AG10803 (cell line): Measurements from ENCODE around the gene TROAP.
"Not testable (repeated sequence)": the region's sequence is repeated elsewhere in the genome, so short reads cannot be mapped to it uniquely, and the experiment has no call there.

Experiments
- DNase-seq: peaks from one replicate; pipeline ENCODE4 v3.0.0; 2010; ENCODE audit warnings: low read depth
- H3K4me3 ChIP-seq: 2 replicates; pipeline ENCODE4 v1.5.1; 2011; ENCODE audit warnings: mild to moderate bottlenecking, low read length, control low read depth
- TF ChIP-seq, protein P1 (sequence below): conservative IDR thresholded peaks from 2 replicates; pipeline ENCODE4 v1.5.1; 2011; ENCODE audit warnings: mild to moderate bottlenecking, low read length, control low read depth, inconsistent platforms

The TROAP gene

DNA sequence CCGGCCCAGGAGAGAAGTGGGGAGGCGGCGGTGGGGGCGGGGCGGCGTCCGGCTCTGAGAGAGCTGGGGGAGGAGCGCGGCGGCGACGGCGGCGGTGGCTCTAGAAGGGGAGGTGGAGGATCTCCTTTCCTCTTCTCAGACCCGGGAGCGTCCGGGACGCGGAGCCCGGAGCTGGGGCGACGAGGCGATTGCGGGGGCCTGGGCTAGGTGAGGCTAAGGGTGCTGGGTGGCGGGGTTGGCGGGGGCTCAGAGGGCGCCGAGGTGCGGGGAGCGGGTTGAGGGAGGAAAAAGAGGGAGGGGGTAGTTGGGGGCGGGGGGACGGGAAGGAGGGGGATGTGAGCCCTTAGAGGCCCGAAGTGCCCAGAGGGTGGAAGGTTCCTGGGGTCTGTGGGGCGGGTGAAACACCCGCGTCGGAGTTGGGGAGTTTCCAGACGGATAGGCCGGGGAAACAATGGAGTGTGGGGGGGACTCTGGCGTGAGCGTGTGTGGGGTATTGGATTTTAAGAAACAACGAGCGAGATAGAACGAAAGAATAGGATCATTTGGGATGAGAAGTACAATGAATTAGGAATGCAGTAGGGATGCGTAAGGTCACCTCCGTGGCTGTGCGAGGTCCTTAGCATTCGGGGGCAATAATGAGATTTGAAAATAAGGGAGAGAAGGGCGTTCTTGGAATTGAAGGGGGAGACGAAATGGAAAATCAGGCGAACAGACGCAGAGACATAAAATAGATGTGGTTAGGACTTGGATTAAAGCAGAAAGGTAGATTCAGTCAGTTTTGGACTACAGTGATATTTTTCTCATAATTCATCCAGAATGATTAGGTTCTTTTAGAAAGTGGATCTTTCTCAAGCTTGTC, 44.6 kb downstream of the TROAP start, which contains the start of gene SPATS2:
Gene SPATS2, plus strand, starts transcription at position 82 of the 859 bp plus-strand sequence. CDS start 93,551 bp downstream, outside the sequence.
- H3K4me3 ChIP-seq: peak within 1 kb of the TSS; percentile 84
- no peak for DNase-seq
- TF ChIP-seq, protein P1, sequence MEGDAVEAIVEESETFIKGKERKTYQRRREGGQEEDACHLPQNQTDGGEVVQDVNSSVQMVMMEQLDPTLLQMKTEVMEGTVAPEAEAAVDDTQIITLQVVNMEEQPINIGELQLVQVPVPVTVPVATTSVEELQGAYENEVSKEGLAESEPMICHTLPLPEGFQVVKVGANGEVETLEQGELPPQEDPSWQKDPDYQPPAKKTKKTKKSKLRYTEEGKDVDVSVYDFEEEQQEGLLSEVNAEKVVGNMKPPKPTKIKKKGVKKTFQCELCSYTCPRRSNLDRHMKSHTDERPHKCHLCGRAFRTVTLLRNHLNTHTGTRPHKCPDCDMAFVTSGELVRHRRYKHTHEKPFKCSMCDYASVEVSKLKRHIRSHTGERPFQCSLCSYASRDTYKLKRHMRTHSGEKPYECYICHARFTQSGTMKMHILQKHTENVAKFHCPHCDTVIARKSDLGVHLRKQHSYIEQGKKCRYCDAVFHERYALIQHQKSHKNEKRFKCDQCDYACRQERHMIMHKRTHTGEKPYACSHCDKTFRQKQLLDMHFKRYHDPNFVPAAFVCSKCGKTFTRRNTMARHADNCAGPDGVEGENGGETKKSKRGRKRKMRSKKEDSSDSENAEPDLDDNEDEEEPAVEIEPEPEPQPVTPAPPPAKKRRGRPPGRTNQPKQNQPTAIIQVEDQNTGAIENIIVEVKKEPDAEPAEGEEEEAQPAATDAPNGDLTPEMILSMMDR: no peak

DNA sequence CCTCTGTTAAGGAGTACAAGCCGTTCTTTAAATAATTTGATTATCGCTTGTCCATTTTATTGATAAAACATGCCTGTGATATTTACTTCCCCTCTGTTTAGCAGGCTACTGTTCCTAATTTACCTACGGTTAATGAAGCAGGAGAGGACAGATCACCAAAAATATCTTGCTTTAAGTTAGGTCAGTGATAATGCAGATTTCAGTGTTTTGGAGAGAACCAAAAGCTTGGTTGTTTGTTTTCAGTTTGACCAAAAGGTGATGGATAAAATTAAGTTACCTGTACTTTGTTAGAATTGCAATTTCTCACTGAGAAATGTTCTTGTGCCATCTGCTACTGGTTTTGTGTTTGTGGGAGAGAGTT, 45.2 kb downstream of the TROAP start:
- DNase-seq: no peak

DNA sequence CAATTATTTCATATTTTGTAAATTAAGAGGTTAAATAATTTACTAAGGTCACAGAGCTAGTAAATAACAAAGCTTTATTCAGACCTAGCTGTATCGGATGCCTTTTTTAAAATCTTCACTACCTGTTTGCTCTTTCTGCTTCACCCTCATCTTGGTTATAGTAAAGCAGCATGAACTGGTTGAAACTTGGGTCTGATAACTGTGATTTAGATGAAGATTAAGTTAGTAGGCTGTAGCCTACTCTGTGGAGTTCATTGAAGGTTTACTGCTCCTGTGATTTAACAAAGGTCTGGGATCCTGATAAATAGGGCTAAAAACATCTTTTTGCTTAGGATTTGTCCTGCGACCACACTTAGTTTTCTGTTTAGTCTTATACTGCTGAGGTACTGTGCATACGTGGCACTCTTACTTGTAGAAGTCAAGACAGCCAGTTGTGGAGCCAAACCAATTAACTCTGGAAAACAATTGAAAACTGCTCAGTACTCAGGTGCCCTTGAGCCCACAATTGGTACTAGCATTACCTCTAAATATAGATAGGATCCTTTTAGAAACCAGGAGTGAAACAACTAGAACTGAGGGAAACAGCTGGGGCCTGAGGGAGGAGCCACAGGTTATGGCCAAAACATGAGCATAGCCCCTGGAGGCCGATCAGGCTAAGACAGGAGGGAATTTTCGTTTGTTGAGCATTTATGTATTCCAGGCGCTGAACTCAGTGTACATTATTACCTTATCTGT, 46.5 kb downstream of the TROAP start:
- H3K4me3 ChIP-seq: peak overlapping the region; percentile 19
- DNase-seq: peak; percentile 49

More for the DNA sequence above, 45.2 kb downstream of the TROAP start:
- peak overlapping the region; percentile 84 for H3K4me3 ChIP-seq
- TF ChIP-seq, protein P1: no peak

DNA sequence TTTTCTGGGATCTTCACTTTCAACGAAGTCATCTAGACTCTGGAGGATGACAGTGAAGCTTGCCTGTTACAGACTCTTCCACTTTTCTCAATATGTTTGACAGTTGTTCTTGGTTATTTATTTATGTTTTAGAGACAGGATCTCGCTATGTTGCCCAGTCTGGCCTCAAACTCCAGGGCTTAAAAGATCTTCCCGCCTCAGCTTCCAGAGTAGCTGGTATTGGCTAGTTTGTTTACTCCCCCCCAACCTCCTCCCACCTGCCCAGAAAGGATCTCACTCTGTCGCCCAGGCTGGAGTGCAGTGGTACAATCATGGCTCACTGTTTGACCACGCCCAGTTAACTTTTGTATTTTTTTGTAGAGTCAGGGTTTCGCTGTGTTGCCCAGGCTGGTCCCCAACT, 47.5 kb downstream of the TROAP start:
- TF ChIP-seq, protein P1: no peak
- H3K4me3 ChIP-seq: no peak overlapping the region
- no peak for DNase-seq

More for the DNA sequence above, 46.5 kb downstream of the TROAP start:
- TF ChIP-seq, protein P1: peak; percentile 61

DNA sequence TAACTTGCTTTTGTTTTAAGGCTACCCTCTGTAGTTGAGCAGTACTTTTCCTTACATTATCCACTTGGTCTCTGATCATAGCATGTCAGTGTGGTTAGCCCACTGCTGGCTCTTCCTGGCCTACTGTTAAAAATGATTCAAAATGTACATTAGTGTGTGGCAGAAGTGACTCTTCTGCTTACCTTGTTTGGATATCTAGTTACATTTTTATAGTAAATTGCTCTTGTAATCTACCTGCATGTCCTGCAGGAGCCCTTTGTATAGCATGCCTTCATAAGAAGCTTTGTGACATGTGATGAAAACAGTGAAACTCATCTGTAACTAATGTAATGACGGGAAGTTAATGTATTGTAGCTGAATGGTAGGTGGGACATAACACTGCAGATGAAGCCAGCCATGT, 52.4 kb downstream of the TROAP start:
- DNase-seq: no peak
- TF ChIP-seq, protein P1: no peak
- no peak overlapping the region for H3K4me3 ChIP-seq

DNA sequence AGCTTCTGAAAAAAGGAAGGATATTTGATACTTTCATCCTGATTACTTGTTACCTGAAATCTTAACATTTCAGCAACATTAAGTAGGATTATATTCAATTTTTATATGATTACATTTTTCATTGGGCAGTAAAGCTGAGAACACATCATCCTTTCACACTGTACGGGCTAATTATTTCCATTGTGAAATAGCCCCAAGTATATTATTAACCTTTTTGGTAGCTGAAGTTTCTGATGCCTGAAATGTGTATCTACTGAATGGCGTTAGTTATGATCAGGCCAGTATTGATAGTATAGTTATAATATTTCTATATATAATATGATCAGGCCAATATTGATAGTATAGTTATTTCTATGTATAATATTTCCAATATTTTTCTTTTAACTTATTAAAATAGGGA, 54.3 kb downstream of the TROAP start:
- DNase-seq: no peak
- TF ChIP-seq, protein P1: no peak
- no peak overlapping the region for H3K4me3 ChIP-seq

DNA sequence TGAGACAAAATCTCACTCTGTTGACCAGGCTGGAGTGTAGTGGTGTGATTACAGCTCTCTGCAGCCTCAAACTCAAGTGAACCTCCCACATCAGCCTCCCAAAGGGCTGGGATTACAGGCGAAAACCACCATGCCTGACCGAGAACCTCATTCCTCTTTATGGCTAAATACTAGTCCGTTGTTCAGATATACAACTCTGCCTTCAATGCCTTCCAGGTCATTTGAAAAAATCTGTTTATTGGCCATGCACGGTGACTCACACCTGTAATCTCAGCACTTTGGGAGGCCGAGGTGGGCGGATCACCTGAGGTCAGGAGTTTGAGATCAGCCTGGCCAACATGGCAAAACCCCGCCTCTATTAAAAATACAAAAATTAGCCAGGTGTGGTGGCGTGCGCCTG, 57.1 kb downstream of the TROAP start:
- H3K4me3 ChIP-seq, DNase-seq: not testable (repeated sequence)
